Panc1 (cell line): ENCODE results near the gene NT5C1A. TPM values are rescaled to one million over a fixed set of nuclear protein-coding genes. Genes with fewer than 3 reads are reported as not detected.
A peak's percentile ranks its signal among the peaks of the same experiment; 100 is the strongest.

ENCODE experiments used
- ATAC-seq: fragments of 200-7000 bp; cut with Tn5 transposase; 2 replicates; pipeline ENCODE4 v1.9.1; 2020; ENCODE audit warnings: mild to moderate bottlenecking, moderate library complexity
- BruUV-seq: library from RNA; stranded (reverse); fragments of 400-500 nt; replicated peaks from 2 replicates; lab custom pipeline; 2021; lab: Mats Ljungman, UMichigan
- CTCF ChIA-PET: fragments of 300-600 bp; sonication (Branson Sonifier 250); formaldehyde crosslinking; loops from one replicate; lab custom pipeline; 2022; ENCODE audit warnings: antibody characterized with exemption; lab: Charles Lee
- POLR2A ChIA-PET: fragments of 300-600 bp; sonication (Branson Sonifier 250); formaldehyde crosslinking; loops from one replicate; lab custom pipeline; 2022; ENCODE audit warnings: antibody characterized with exemption; lab: Charles Lee
- DNase-seq: peaks from one replicate; pipeline ENCODE4 v3.0.0-alpha.2; 2010; ENCODE audit warnings: low read depth, low spot score
- H3K27ac ChIP-seq: 2 replicates; pipeline ENCODE4 v1.5.1; 2011; ENCODE audit warnings: mild to moderate bottlenecking, low read length, inconsistent platforms
- H3K27me3 ChIP-seq: fragments of 200-500 bp; sonication (Bioruptor generic); 2 replicates; pipeline ENCODE4 v1.6.0; 2014; ENCODE audit warnings: low read length, inconsistent platforms; ENCODE audit not compliant: control insufficient read depth, insufficient read depth
- H3K36me3 ChIP-seq: fragments of 200-500 bp; sonication (Bioruptor generic); 2 replicates; pipeline ENCODE4 v1.5.1; 2014; ENCODE audit warnings: inconsistent platforms, mild to moderate bottlenecking, low read length, moderate library complexity; ENCODE audit not compliant: control insufficient read depth, insufficient read depth
- H3K4me1 ChIP-seq: 2 replicates; pipeline ENCODE4 v1.5.1; 2011; ENCODE audit warnings: inconsistent platforms, mild to moderate bottlenecking, low read length, moderate library complexity; ENCODE audit not compliant: control insufficient read depth, insufficient read depth
- H3K4me3 ChIP-seq, 2 experiments: 2 replicates each; pipeline ENCODE4 v1.5.1; 2011 to 2012; ENCODE audit warnings: low read depth in 2 of 2, low read length in 2 of 2, mild to moderate bottlenecking in 2 of 2, inconsistent platforms in 1 of 2, moderate library complexity in 1 of 2
- H3K9me3 ChIP-seq: fragments of 200-500 bp; sonication (Bioruptor generic); 2 replicates; pipeline ENCODE4 v1.5.1; 2014; ENCODE audit warnings: low read depth, mild to moderate bottlenecking, inconsistent platforms, low read length, moderate library complexity; ENCODE audit not compliant: control insufficient read depth, insufficient read depth
- POLR2AphosphoS5 ChIP-seq: IDR thresholded peaks from 2 replicates; pipeline ENCODE4 v1.6.1; 2012; ENCODE audit warnings: mild to moderate bottlenecking, low read depth, low read length, moderate library complexity
- REST ChIP-seq, 2 experiments: IDR thresholded peaks; 2 replicates each; pipeline ENCODE4 v1.6.1; 2011 to 2012; ENCODE audit warnings: low read depth in 2 of 2, control low read depth in 1 of 2, low read length in 1 of 2, mild to moderate bottlenecking in 1 of 2, moderate library complexity in 1 of 2; ENCODE audit not compliant: insufficient read depth in 1 of 2
- SIN3A ChIP-seq: IDR thresholded peaks from 2 replicates; pipeline ENCODE4 v1.6.1; 2012; ENCODE audit warnings: low read depth, mild to moderate bottlenecking, low read length, moderate library complexity, borderline replicate concordance; ENCODE audit not compliant: insufficient read depth
- TCF7L2 ChIP-seq: IDR thresholded peaks from 2 replicates; pipeline ENCODE4 v1.6.1; 2011; ENCODE audit warnings: mild to moderate bottlenecking, low read depth, low read length, inconsistent platforms
- in situ Hi-C: cut with HindIII; loops from 2 replicates; pipeline ENCODE4 v1.10.0; 2016; ENCODE audit warnings: low sequenced_read_pairs, low pct_unique_long_range_greater_than_20kb
- intact Hi-C: fragments of 100-400 bp; cut with micrococcal nuclease; formaldehyde crosslinking; loops from one replicate; pipeline ENCODE4 v1.10.0; 2022; ENCODE audit not compliant: unreplicated experiment
- total RNA-seq: library from RNA; stranded (reverse); gene quantifications from one replicate; pipeline ENCODE4 v1.2.1, GENCODE V29; 2021; ENCODE audit not compliant: unreplicated experiment
- TF ChIP-seq, protein P1 (sequence below): fragments of 450-650 bp; IDR thresholded peaks from 2 replicates; pipeline ENCODE4 v1.5.1; 2017; ENCODE audit warnings: mild to moderate bottlenecking

The NT5C1A gene
- total RNA-seq, 1 experiment from 2014 or later, result not detected

- Histone ChIP-seq H3K36me3 (no peaks in the 10 kb centered on the region), H3K9me3 (no peaks in the 10 kb centered on the region), H3K27me3 (no peaks in the 10 kb centered on the region), H3K4me3 (no peak overlapping the region), H3K4me1 (no peaks in the 10 kb centered on the region), H3K27ac (no peak overlapping the region)
- no peak for ATAC-seq
- ChIA-PET POLR2A (no interaction called here), CTCF (no interaction called here)
- no peak for DNase-seq
- intact Hi-C loops, result no loop called here
- in situ Hi-C loops, result no loop called here
- TF ChIP-seq, protein P1, sequence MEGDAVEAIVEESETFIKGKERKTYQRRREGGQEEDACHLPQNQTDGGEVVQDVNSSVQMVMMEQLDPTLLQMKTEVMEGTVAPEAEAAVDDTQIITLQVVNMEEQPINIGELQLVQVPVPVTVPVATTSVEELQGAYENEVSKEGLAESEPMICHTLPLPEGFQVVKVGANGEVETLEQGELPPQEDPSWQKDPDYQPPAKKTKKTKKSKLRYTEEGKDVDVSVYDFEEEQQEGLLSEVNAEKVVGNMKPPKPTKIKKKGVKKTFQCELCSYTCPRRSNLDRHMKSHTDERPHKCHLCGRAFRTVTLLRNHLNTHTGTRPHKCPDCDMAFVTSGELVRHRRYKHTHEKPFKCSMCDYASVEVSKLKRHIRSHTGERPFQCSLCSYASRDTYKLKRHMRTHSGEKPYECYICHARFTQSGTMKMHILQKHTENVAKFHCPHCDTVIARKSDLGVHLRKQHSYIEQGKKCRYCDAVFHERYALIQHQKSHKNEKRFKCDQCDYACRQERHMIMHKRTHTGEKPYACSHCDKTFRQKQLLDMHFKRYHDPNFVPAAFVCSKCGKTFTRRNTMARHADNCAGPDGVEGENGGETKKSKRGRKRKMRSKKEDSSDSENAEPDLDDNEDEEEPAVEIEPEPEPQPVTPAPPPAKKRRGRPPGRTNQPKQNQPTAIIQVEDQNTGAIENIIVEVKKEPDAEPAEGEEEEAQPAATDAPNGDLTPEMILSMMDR, result no peak
- TF ChIP-seq SIN3A (no peak), TCF7L2 (no peak), POLR2AphosphoS5 (no peak), REST (IDR thresholded peaks at IDR 0.05; ENCODE audit: insufficient read depth in 1 of 2, low read depth in 2 of 2, low read length in 1 of 2) (no peak)
- no TSS peak for BruUV-seq
These were observed 58.7 kb downstream of the NT5C1A start for GRCh38 chr1:39613250-39613649.

GRCh38 chr1:39609618-39610331 lies 62.1 kb downstream of the NT5C1A start:
- DNase-seq (peak; percentile 13), ATAC-seq (peak; percentile 86)
- intact Hi-C loops (no loop called here), in situ Hi-C loops (no loop called here)
- Histone ChIP-seq H3K36me3 (no peaks in the 10 kb centered on the region), H3K4me1 (no peaks in the 10 kb centered on the region), H3K27ac (no peak overlapping the region), H3K9me3 (no peaks in the 10 kb centered on the region), H3K27me3 (no peaks in the 10 kb centered on the region), H3K4me3 (no peak overlapping the region)
- no TSS peak for BruUV-seq
- POLR2A ChIA-PET, result no interaction called here
- CTCF ChIA-PET, result interaction anchor here (1.1 to 1.4 kb wide), 3 partner anchors 9 to 293 kb away, joined by 3 to 5 read pairs (median 3); no protein-coding TSS in a partner anchor
- TF ChIP-seq POLR2AphosphoS5 (no peak), REST (IDR thresholded peaks at IDR 0.05; ENCODE audit: insufficient read depth in 1 of 2, low read depth in 2 of 2, low read length in 1 of 2) (no peak), TCF7L2 (no peak)
- TF ChIP-seq, protein P1, result peak; percentile 94
